Sigmoid colon (tissue), 7 donors: ENCODE data around the gene MRNIP. TPM values are rescaled to one million over a fixed set of nuclear protein-coding genes. Genes with fewer than 3 reads are reported as not detected.

Experiments used
- DNase-seq: peaks from one replicate; pipeline ENCODE4 v3.0.0-alpha.2; 2019
- H3K27ac ChIP-seq, 4 donors: fragments of 200-600 bp; sonication (generic); one replicate each; pipeline ENCODE4 v1.5.1; 2016 to 2019; ENCODE audit warnings: mild to moderate bottlenecking in 1 of 4
- H3K27me3 ChIP-seq, 3 donors: fragments of 200-600 bp; sonication (generic); one replicate each; pipeline ENCODE4 v1.5.1; 2019; ENCODE audit warnings: mild to moderate bottlenecking in 1 of 3
- H3K36me3 ChIP-seq, 4 donors: fragments of 200-600 bp; sonication (generic); one replicate each; pipeline ENCODE4 v1.5.1; 2016 to 2019
- H3K4me1 ChIP-seq, 4 donors: fragments of 200-600 bp; sonication (generic); one replicate each; pipeline ENCODE4 v1.5.1; 2017 to 2019
- H3K4me3 ChIP-seq, 4 donors: fragments of 200-600 bp; sonication (generic); one replicate each; pipeline ENCODE4 v1.5.1; 2017 to 2019; ENCODE audit warnings: mild to moderate bottlenecking in 2 of 4, moderate library complexity in 1 of 4
- H3K9me3 ChIP-seq, 4 donors: fragments of 200-600 bp in 3 of 4; sonication (generic) in 3 of 4; one replicate each; pipeline versions ENCODE4 v1.5.1 to v1.6.1; 2013 to 2019
- CTCF ChIP-seq, 4 experiments: fragments of 450-650 bp in 3 of 4; fragments of 200-600 bp in 1 of 4; IDR thresholded peaks; one replicate each; pipeline ENCODE4 v1.5.1; 2016 to 2019; ENCODE audit warnings: antibody characterized with exemption in 4 of 4, mild to moderate bottlenecking in 3 of 4, moderate library complexity in 2 of 4
- EP300 ChIP-seq, 4 donors: sonication (generic); formaldehyde crosslinking; IDR thresholded peaks; one replicate each; pipeline ENCODE4 v1.6.1; 2017; ENCODE audit warnings: antibody characterized with exemption in 4 of 4
- POLR2A ChIP-seq, 2 donors: fragments of 450-650 bp; IDR thresholded peaks; one replicate each; pipeline ENCODE4 v1.6.1; 2016; ENCODE audit warnings: antibody characterized with exemption in 2 of 2, mild to moderate bottlenecking in 2 of 2, moderate library complexity in 2 of 2
- POLR2AphosphoS5 ChIP-seq, 4 donors: sonication (generic); formaldehyde crosslinking; IDR thresholded peaks; one replicate each; pipeline ENCODE4 v1.6.1; 2017; ENCODE audit warnings: antibody characterized with exemption in 4 of 4
- WGBS, 2 donors: extraction: QIAGEN DNeasy Blood & Tissue Kit; methylation state at CpG; one replicate each; pipeline ENCODE4 v1.1.7; 2013; 5-methylcytosine and 5-hydroxymethylcytosine counted together
- intact Hi-C: fragments of 100-400 bp; cut with DNase I; formaldehyde crosslinking; loops from one replicate; pipeline ENCODE4 v1.15.1; 2023
- polyA plus RNA-seq, 3 donors: library from polyadenylated mRNA; stranded (reverse); fragments of 200-250 nt; gene quantifications; one replicate each; pipeline ENCODE4 v1.2.3, GENCODE V29; 2013
- total RNA-seq, 4 donors: library from RNA; depleted of rRNA; stranded (reverse); fragments of >200 nt; gene quantifications; one replicate each; pipeline ENCODE4 v1.1.0, GENCODE V29; 2016
- donor health status: healthy with polysubstance abuse.
- donor health status: Bipolar disorder and iron deficiency.
- donor health status: healthy.

Gene MRNIP
- total and polyA plus RNA-seq, 7 donors = 8.3 to 59.8 (median 30.7) TPM

GRCh38 chr5:179820127-179820482 lies 38.5 kb downstream of the MRNIP start:
- TF ChIP-seq CTCF (IDR thresholded peaks at IDR 0.05) (no peak), POLR2AphosphoS5 (IDR thresholded peaks at IDR 0.05) (no peak), POLR2A (IDR thresholded peaks at IDR 0.05) (no peak), EP300 (IDR thresholded peaks at IDR 0.05) (no peak)
- WGBS, 2 donors = 26 to 52% methylated on average over 12 of the region's 12 CpGs
- Histone ChIP-seq H3K4me3 (peak overlapping the region; percentile 68 to 99 (median 97)), H3K4me1 (peaks cover 0 to 76% (median 71%) of the 10 kb centered on the region in 4 donors), H3K9me3 (no peaks in the 10 kb centered on the region), H3K27ac (peak overlapping the region; percentile 97 to 100 (median 99)), H3K36me3 (peaks cover 18 to 28% (median 18%) of the 10 kb centered on the region in 4 donors), H3K27me3 (no peaks in the 10 kb centered on the region)
- intact Hi-C loops = loop anchor here (2.0 to 5.0 kb wide), 2 partner anchors 13 to 37 kb away; partner anchors contain the start of genes MGAT4B and MRNIP
- no peak for DNase-seq

DNA sequence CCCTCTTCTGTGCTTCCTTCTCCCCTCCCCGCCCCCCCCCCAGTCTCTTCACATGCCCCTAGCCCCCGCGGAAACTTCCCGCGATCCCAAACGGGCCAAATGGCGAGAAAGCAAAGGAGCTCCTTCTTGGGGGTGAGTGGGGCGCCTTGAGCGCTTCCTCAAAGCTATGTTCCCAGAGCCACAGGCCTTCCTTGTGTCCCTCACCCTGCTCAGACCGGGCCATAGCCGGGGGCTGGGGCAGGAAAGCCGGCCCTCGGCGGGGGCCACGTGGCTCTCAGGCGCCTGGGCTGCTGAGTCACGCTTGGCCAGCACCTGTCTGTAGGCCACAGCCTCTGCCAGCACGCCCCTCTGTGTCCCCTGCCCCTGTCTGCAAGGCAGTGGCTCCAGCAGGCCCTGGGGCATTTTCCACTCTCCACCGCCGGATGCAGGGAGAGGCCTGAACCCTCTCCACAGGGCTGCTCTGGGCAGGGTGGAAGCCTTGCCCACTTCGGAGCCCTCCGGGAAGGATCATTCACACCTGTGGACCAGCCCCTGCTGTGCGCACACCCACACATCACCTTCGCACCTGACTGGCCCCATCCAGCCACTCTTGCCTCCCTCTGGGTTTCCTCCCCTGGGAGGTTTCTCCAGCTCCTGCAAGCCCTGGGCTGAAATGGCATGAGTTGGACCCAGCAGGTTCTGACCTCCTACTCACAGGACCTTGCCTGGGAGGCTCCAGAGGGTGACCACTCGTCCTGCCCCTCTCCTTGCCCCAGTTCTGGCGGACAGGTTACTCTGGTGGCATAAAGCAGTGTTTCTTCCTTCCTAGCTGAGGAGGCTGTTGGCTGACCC lies 39.1 kb downstream of the MRNIP start:
- intact Hi-C loops = loop anchor here (2.0 to 5.0 kb wide), 2 partner anchors 13 to 38 kb away; partner anchors contain the start of genes MGAT4B and MRNIP
- Histone ChIP-seq H3K36me3 (peaks cover 12 to 22% (median 12%) of the 10 kb centered on the region in 4 donors), H3K9me3 (no peaks in the 10 kb centered on the region), H3K4me1 (peaks cover 0 to 70% (median 65%) of the 10 kb centered on the region in 4 donors), H3K4me3 (peak overlapping the region; percentile 68 to 99 (median 97)), H3K27ac (peak overlapping the region; percentile 97 to 100 (median 99)), H3K27me3 (no peaks in the 10 kb centered on the region)
- TF ChIP-seq CTCF (IDR thresholded peaks at IDR 0.05) (no peak), EP300 (IDR thresholded peaks at IDR 0.05) (peak in 1 of 4 donors; percentile 32), POLR2AphosphoS5 (IDR thresholded peaks at IDR 0.05) (peak in 1 of 4 donors; percentile 1), POLR2A (IDR thresholded peaks at IDR 0.05) (no peak)
- peak; percentile 91 for DNase-seq
- 21 to 25% methylated on average over 26 of the region's 26 CpGs for WGBS, 2 donors

- Histone ChIP-seq H3K4me3 (peak overlapping the region; percentile 68 to 99 (median 97)), H3K4me1 (peaks cover 0 to 63% (median 58%) of the 10 kb centered on the region in 4 donors), H3K36me3 (peaks cover 5 to 15% (median 5%) of the 10 kb centered on the region in 4 donors), H3K27me3 (no peaks in the 10 kb centered on the region), H3K9me3 (no peaks in the 10 kb centered on the region), H3K27ac (peak overlapping the region; percentile 97 to 100 (median 99))
- WGBS, 2 donors = 1 to 2% methylated on average over 35 of the region's 35 CpGs
- intact Hi-C loops = no loop called here
- peak; percentile 99 for DNase-seq
- TF ChIP-seq EP300 (IDR thresholded peaks at IDR 0.05) = peak; percentile 84 to 99 (median 89)
- TF ChIP-seq POLR2A (IDR thresholded peaks at IDR 0.05) = peak in 1 of 2 donors; percentile 44
- TF ChIP-seq POLR2AphosphoS5 (IDR thresholded peaks at IDR 0.05) = peak; percentile 83 to 96 (median 88)
- TF ChIP-seq CTCF (IDR thresholded peaks at IDR 0.05) = no peak
These were observed 39.8 kb downstream of the MRNIP start for GRCh38 chr5:179818746-179819295.

DNA sequence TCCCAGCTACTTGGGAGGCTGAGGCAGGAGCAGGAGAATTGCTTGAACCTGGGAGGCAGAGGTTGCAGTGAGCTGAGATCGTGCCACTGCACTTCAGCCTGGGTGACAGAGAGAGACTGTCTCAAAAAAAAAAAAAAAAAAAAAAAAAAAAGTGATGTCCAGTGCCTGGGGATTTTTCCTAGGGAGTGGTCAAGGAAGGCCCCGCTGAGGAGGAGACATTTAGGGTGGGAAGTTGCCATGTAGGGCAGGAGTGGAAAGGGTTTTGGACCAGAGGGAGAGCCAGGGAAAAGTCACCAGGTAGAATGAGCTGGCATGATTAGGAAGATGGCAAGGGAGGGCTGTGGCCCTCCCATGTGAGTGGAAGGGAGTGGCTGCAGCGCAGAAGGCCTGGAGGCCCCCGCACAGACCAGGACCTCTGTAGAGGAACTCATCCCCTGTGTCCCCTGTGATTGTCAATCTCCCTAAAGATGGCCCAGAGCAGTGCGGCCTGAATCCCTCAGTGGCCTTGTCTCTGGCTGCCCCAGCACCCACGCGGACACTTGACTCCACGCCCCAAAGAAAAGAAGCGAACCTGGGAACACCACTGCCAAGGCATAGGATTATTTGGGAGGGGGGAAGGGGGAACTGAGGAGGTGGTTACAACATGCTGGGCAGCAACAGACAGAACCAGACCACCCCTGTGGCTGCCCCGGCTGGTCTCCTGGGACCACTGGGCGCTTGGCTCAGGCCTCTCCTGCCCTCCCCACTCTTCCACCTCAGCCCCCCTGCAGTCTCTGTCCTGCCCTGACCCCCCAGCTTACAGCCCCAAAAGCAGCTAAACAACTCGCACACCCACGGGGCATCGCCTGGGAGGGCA lies 40.5 kb downstream of the MRNIP start:
- peak overlapping the region; percentile 97 to 100 (median 99) for H3K27ac ChIP-seq
- intact Hi-C loops = no loop called here
- H3K4me1 ChIP-seq = peaks cover 0 to 56% (median 52%) of the 10 kb centered on the region in 4 donors
- TF ChIP-seq POLR2A (IDR thresholded peaks at IDR 0.05) (no peak), POLR2AphosphoS5 (IDR thresholded peaks at IDR 0.05) (no peak), EP300 (IDR thresholded peaks at IDR 0.05) (no peak), CTCF (IDR thresholded peaks at IDR 0.05) (no peak)
- peak overlapping the region; percentile 68 to 99 (median 97) for H3K4me3 ChIP-seq
- H3K36me3 ChIP-seq = peaks cover 0 to 11% (median 0%) of the 10 kb centered on the region in 4 donors
- no peaks in the 10 kb centered on the region for H3K27me3 ChIP-seq
- no peaks in the 10 kb centered on the region for H3K9me3 ChIP-seq
- 30 to 67% methylated on average over 14 of the region's 14 CpGs for WGBS, 2 donors
- no peak for DNase-seq
